ENCODE data around the gene PLCB1.

The PLCB1 gene

GRCh38 chr20:8854571-8854970 is 722.5 kb downstream of the PLCB1 start:
- H3K27me3 Mint-ChIP-seq (ENCODE audit: low read depth, poor library complexity) = no peaks in the 10 kb centered on the region
- TF ChIP-seq, protein P1, sequence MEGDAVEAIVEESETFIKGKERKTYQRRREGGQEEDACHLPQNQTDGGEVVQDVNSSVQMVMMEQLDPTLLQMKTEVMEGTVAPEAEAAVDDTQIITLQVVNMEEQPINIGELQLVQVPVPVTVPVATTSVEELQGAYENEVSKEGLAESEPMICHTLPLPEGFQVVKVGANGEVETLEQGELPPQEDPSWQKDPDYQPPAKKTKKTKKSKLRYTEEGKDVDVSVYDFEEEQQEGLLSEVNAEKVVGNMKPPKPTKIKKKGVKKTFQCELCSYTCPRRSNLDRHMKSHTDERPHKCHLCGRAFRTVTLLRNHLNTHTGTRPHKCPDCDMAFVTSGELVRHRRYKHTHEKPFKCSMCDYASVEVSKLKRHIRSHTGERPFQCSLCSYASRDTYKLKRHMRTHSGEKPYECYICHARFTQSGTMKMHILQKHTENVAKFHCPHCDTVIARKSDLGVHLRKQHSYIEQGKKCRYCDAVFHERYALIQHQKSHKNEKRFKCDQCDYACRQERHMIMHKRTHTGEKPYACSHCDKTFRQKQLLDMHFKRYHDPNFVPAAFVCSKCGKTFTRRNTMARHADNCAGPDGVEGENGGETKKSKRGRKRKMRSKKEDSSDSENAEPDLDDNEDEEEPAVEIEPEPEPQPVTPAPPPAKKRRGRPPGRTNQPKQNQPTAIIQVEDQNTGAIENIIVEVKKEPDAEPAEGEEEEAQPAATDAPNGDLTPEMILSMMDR (IDR thresholded peaks at IDR 0.05) = no peak
- peaks cover 12% of the 10 kb centered on the region for H3K36me3 Mint-ChIP-seq (ENCODE audit: low read depth)
- DNase-seq = no peak
- peaks cover 10% of the 10 kb centered on the region for H3K9me3 Mint-ChIP-seq
- H3K27ac Mint-ChIP-seq = peak overlapping the region; percentile 32
- H3K4me3 Mint-ChIP-seq = no peak overlapping the region
- H3K4me1 Mint-ChIP-seq = peaks cover 5% of the 10 kb centered on the region

- Mint-ChIP-seq H3K9me3 (peaks cover 10% of the 10 kb centered on the region), H3K36me3 (ENCODE audit: low read depth) (peaks cover 12% of the 10 kb centered on the region), H3K27ac (no peak overlapping the region), H3K4me1 (peaks cover 5% of the 10 kb centered on the region), H3K27me3 (ENCODE audit: low read depth, poor library complexity) (no peaks in the 10 kb centered on the region), H3K4me3 (no peak overlapping the region)
- DNase-seq = no peak
- TF ChIP-seq, protein P1 (IDR thresholded peaks at IDR 0.05) = no peak
Measured at GRCh38 chr20:8855315-8855714, 723.2 kb downstream of the PLCB1 start.

- DNase-seq = no peak
- H3K36me3 Mint-ChIP-seq (ENCODE audit: low read depth) = peaks cover 12% of the 10 kb centered on the region
- H3K9me3 Mint-ChIP-seq = peaks cover 10% of the 10 kb centered on the region
- TF ChIP-seq, protein P1 (IDR thresholded peaks at IDR 0.05) = no peak
- no peaks in the 10 kb centered on the region for H3K27me3 Mint-ChIP-seq (ENCODE audit: low read depth, poor library complexity)
- H3K4me1 Mint-ChIP-seq = peaks cover 5% of the 10 kb centered on the region
- H3K4me3 Mint-ChIP-seq = no peak overlapping the region
- H3K27ac Mint-ChIP-seq = no peak overlapping the region
Measured at GRCh38 chr20:8856668-8857067, 724.6 kb downstream of the PLCB1 start.

DNA sequence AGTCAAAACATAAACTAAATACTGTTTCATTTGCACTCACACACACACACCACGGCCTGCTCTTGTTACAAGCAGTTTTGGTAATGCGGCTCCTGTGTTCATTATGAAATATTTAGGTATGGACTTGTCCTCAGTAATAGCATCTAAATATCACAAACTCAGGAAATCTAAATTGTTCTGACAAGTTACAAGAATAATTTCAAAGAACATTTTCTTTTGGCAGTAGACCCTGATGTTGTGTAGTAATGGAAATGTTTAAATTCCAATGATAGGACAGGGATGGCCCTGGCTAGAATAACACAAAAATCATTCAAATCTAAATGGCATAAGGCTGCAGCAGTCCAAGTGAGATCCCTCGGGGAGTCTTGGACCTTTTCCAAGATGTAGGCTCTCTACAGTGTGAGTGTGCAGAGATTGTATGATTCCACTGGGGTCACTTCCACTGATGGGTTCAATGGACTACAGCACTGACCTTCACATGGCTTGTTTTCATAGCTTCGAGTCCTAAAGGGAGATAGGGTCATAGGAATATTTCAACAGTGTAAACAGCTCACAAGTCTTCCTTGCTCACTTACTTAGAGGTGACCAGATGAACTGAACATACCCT is 726.2 kb downstream of the PLCB1 start:
- no peak for DNase-seq
- no peaks in the 10 kb centered on the region for H3K27me3 Mint-ChIP-seq (ENCODE audit: low read depth, poor library complexity)
- peaks cover 10% of the 10 kb centered on the region for H3K9me3 Mint-ChIP-seq
- no peak overlapping the region for H3K4me3 Mint-ChIP-seq
- H3K27ac Mint-ChIP-seq = no peak overlapping the region
- TF ChIP-seq, protein P1 (IDR thresholded peaks at IDR 0.05) = no peak
- no peaks in the 10 kb centered on the region for H3K4me1 Mint-ChIP-seq
- peaks cover 12% of the 10 kb centered on the region for H3K36me3 Mint-ChIP-seq (ENCODE audit: low read depth)

DNA sequence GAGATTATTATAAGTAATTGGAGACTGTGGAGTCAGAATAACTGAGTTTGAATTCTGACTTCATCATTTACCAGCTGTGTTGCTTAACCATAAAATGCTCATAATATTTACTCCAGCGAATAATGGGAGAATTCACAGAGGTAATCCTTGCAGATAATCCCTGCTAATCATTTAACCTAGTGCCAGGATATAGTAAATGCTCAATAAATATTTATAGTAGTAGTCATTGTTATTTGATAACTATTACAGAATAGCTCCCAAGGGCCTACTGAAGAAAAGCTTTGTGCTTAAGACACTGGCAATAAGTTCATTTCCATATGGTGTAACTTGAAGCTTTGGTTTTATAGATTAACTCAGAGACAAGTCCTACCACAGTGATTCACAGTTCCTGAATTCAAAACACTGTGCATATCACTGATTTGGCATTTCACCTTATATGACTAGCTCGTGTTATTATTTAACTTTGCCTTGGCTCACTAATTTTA is 728.0 kb downstream of the PLCB1 start:
- Mint-ChIP-seq H3K27me3 (ENCODE audit: low read depth, poor library complexity) (no peaks in the 10 kb centered on the region), H3K27ac (no peak overlapping the region), H3K4me3 (no peak overlapping the region), H3K4me1 (no peaks in the 10 kb centered on the region), H3K9me3 (peaks cover 10% of the 10 kb centered on the region), H3K36me3 (ENCODE audit: low read depth) (peaks cover 12% of the 10 kb centered on the region)
- TF ChIP-seq, protein P1 (IDR thresholded peaks at IDR 0.05) = no peak
- no peak for DNase-seq

DNA sequence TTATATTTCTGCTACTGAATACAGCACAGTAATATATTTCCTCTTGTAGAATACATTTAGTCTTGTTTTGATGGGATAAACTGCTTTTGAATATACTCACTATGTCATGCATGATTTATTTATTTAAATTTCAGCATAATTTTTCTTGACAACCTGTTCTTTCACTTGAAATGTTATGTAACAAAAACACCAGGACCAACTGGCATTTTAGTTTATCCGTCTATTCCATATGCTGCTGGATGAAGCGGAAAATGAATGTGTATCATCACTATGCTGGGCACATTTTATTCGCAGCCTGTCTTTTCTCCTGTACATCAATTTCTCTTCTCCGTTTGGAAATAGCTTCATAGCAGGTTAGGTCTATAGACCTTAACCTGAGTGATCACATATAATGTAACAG is 730.0 kb downstream of the PLCB1 start:
- TF ChIP-seq, protein P1 (IDR thresholded peaks at IDR 0.05) = no peak
- Mint-ChIP-seq H3K4me3 (no peak overlapping the region), H3K27ac (no peak overlapping the region), H3K27me3 (ENCODE audit: low read depth, poor library complexity) (peaks cover 4% of the 10 kb centered on the region), H3K4me1 (no peaks in the 10 kb centered on the region), H3K9me3 (no peaks in the 10 kb centered on the region), H3K36me3 (ENCODE audit: low read depth) (peaks cover under 1% of the 10 kb centered on the region)
- DNase-seq = no peak
